Erythroblast (primary cell): ENCODE data around the gene HEATR5B.

Experiments
- GATA1 ChIP-seq: IDR thresholded peaks from 2 replicates; pipeline ENCODE4 v1.6.1; 2011; ENCODE audit warnings: low read depth, mild to moderate bottlenecking, control low read depth, low read length, moderate library complexity
- POLR2A ChIP-seq: IDR thresholded peaks from 2 replicates; pipeline ENCODE4 v1.6.1; 2011; ENCODE audit warnings: mild to moderate bottlenecking, low read length

DNA sequence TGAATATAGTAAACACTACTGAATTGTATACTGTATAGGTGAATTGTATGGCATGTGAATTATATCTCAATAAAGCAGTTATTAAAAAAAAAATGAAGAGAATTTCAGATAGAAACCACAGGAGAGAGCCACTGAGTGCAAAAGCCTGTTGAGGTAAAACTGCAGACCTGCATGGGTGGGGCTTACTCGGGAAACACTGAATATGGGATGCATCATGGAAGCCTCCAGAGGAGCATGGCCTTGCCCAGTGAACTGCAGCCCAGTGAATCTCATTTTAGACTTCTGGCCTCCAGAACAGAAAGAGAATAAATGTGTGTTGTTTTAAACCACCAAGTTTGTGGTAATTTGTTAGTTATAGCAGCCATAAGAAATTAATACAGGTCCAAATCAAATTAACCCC, 15.9 kb upstream of the HEATR5B start:
- TF ChIP-seq POLR2A = no peak
- TF ChIP-seq GATA1 = no peak
